Heart right ventricle (tissue), 16 donors: Measurements from ENCODE around the gene WWOX. TPM values are rescaled to one million over a fixed set of nuclear protein-coding genes. Genes with fewer than 3 reads are reported as not detected.

Experiments
- ATAC-seq, 8 donors: fragments of 200-7000 bp; cut with Tn5 transposase; one replicate each; pipeline ENCODE4 v1.9.1; 2020; ENCODE audit warnings: mild to moderate bottlenecking in 8 of 8, moderate library complexity in 8 of 8, moderate number of reproducible peaks in 1 of 8
- DNase-seq, 2 donors: peaks; one replicate each; pipeline ENCODE4 v3.0.0-alpha.2; 2020
- H3K27ac ChIP-seq, 10 donors: fragments of 200-600 bp; sonication (generic) in 2 of 10; one replicate each; pipeline versions ENCODE4 v1.5.0 to v1.8.0; 2020 to 2022; ENCODE audit warnings: mild to moderate bottlenecking in 3 of 10
- H3K27me3 ChIP-seq, 7 donors: fragments of 200-600 bp; one replicate each; pipeline ENCODE4 v1.8.0; 2021 to 2022; ENCODE audit warnings: mild to moderate bottlenecking in 2 of 7
- H3K36me3 ChIP-seq, 9 donors: fragments of 200-600 bp; sonication (generic) in 1 of 9; one replicate each; pipeline versions ENCODE4 v1.5.0 to v1.8.0; 2020 to 2022; ENCODE audit warnings: mild to moderate bottlenecking in 2 of 9
- H3K4me1 ChIP-seq, 9 donors: fragments of 200-600 bp; sonication (generic) in 1 of 9; one replicate each; pipeline versions ENCODE4 v1.5.0 to v1.8.0; 2020 to 2022; ENCODE audit warnings: mild to moderate bottlenecking in 4 of 9
- H3K4me3 ChIP-seq, 10 donors: fragments of 200-600 bp; sonication (generic) in 2 of 10; one replicate each; pipeline versions ENCODE4 v1.5.0 to v1.8.0; 2020 to 2022; ENCODE audit warnings: mild to moderate bottlenecking in 7 of 10, moderate library complexity in 2 of 10
- H3K9me3 ChIP-seq, 11 donors: fragments of 200-600 bp in 10 of 11; sonication (generic) in 2 of 11; one replicate each; pipeline versions ENCODE4 v1.5.0 to v1.8.0; 2013 to 2022; ENCODE audit warnings: mild to moderate bottlenecking in 2 of 11, control low read depth in 1 of 11, moderate library complexity in 1 of 11
- CTCF ChIP-seq, 9 donors: fragments of 200-600 bp; sonication (generic) in 2 of 9; IDR thresholded peaks; one replicate each; pipeline versions ENCODE4 v1.5.0 to v1.8.0; 2021 to 2022; ENCODE audit warnings: antibody characterized with exemption in 9 of 9, mild to moderate bottlenecking in 5 of 9, moderate library complexity in 1 of 9
- WGBS, 2 donors: extraction: QIAGEN DNeasy Blood & Tissue Kit; methylation state at CpG; one replicate each; pipeline ENCODE4 v1.1.7; 2013; ENCODE audit warnings: inconsistent platforms in 1 of 2; 5-methylcytosine and 5-hydroxymethylcytosine counted together
- intact Hi-C, 10 donors: fragments of 100-400 bp; cut with DNase I; formaldehyde crosslinking; loops; one replicate each; pipeline versions ENCODE4 v1.11.1 to v1.14.2; 2022
- polyA plus RNA-seq, 2 donors: library from polyadenylated mRNA; stranded (reverse); fragments of 200-250 nt; gene quantifications; one replicate each; pipeline ENCODE4 v1.2.3, GENCODE V29; 2013
- total RNA-seq, 10 donors: library from RNA; stranded (reverse); fragmentation: NEBNext Ultra II Directional in 3 of 10; extraction: Animal tissue kit (Norgen Biotek cat#: 25700) in 3 of 10; gene quantifications; one replicate each; pipeline versions ENCODE4 v1.2.1 to v1.2.4, GENCODE V29; 2021 to 2023
- donor health status: Arrhythmogenic right ventricular cardiomyopathy.
- donor health status: ischemic (EF 13 %, LVEDD 7.1; RV severe dilation, severe dysfunction).
- donor health status: healthy with polysubstance abuse.
- donor health status: DM: no; HTN: yes; CAD: no.
- donor health status: DM: no; HTN: no; CAD: no.
- donor health status: ischemic (EF 25% LVEDD 6.9; RV normal size, moderate dysfunction).
- donor health status: ischemic (EF 25% LVEDD 5.7; RV mildly dilated, moderate dysfunction).
- donor health status: healthy.
- donor health status: DM: yes; HTN: yes; CAD: no.
- donor health status: Ischemic cardiomyopathy.
- donor health status: ischemic (EF 35%, LVEDD 5.7; RV mildly dilated, moderate dysfunction).
- donor health status: nonischemic (EF 11% LVEDD 7.7; RV severe dilation, severe dysfunction).
- donor health status: DM: yes; HTN: yes; CAD: no.
- donor health status: PGD.
- donor health status: ischemic (EF 29% LVEDD 5.4; RV normal size, mild dysfunction).
- donor health status: nonischemic (EF 23%, LVEDD 6.1; RV moderate dilation, normal function).

Gene WWOX
- total and polyA plus RNA-seq, 12 donors = 4.9 to 15.0 (median 9.9) TPM

- TF ChIP-seq CTCF (IDR thresholded peaks at IDR 0.05) = no peak
- no peaks in the 10 kb centered on the region for H3K36me3 ChIP-seq
- ATAC-seq = no peak
- WGBS, 2 donors = 82 to 91% methylated on average over 5 of the region's 5 CpGs
- H3K27ac ChIP-seq = no peak overlapping the region
- intact Hi-C loops = no loop called here
- no peak for DNase-seq
- peaks cover 0 to 15% (median 0%) of the 10 kb centered on the region in 9 donors for H3K4me1 ChIP-seq
- H3K27me3 ChIP-seq = peaks cover 0 to 4% (median 0%) of the 10 kb centered on the region in 7 donors
- no peaks in the 10 kb centered on the region for H3K9me3 ChIP-seq
- H3K4me3 ChIP-seq = no peak overlapping the region
Measured at GRCh38 chr16:79101491-79101890, 1002.0 kb downstream of the WWOX start.

GRCh38 chr16:79104567-79104966, 1005.1 kb downstream of the WWOX start:
- Histone ChIP-seq H3K4me1 (no peaks in the 10 kb centered on the region), H3K9me3 (no peaks in the 10 kb centered on the region), H3K27me3 (no peaks in the 10 kb centered on the region), H3K36me3 (no peaks in the 10 kb centered on the region), H3K27ac (no peak overlapping the region), H3K4me3 (no peak overlapping the region)
- 64 to 70% methylated on average over 10 of the region's 10 CpGs for WGBS, 2 donors
- ATAC-seq (no peak), DNase-seq (no peak)
- intact Hi-C loops = no loop called here
- TF ChIP-seq CTCF (IDR thresholded peaks at IDR 0.05) = no peak

GRCh38 chr16:79107301-79107700, 1007.8 kb downstream of the WWOX start:
- no peaks in the 10 kb centered on the region for H3K36me3 ChIP-seq
- H3K4me1 ChIP-seq = peaks cover 0 to 4% (median 0%) of the 10 kb centered on the region in 9 donors
- intact Hi-C loops = no loop called here
- TF ChIP-seq CTCF (IDR thresholded peaks at IDR 0.05) = no peak
- no peak overlapping the region for H3K4me3 ChIP-seq
- ATAC-seq (no peak), DNase-seq (no peak)
- H3K27me3 ChIP-seq = no peaks in the 10 kb centered on the region
- 93 to 96% methylated on average over 7 of the region's 7 CpGs for WGBS, 2 donors
- no peaks in the 10 kb centered on the region for H3K9me3 ChIP-seq
- no peak overlapping the region for H3K27ac ChIP-seq

- no peak overlapping the region for H3K27ac ChIP-seq
- no peak for TF ChIP-seq CTCF (IDR thresholded peaks at IDR 0.05)
- peaks cover 0 to 4% (median 0%) of the 10 kb centered on the region in 9 donors for H3K4me1 ChIP-seq
- H3K4me3 ChIP-seq = no peak overlapping the region
- WGBS, 2 donors = 85 to 94% methylated on average over 5 of the region's 5 CpGs
- intact Hi-C loops = no loop called here
- no peaks in the 10 kb centered on the region for H3K36me3 ChIP-seq
- no peaks in the 10 kb centered on the region for H3K27me3 ChIP-seq
- no peak for DNase-seq
- no peak for ATAC-seq
- no peaks in the 10 kb centered on the region for H3K9me3 ChIP-seq
Measured at GRCh38 chr16:79109771-79110170, 1010.3 kb downstream of the WWOX start.
